ENCODE results near the gene GTF3C4.

The GTF3C4 gene

DNA sequence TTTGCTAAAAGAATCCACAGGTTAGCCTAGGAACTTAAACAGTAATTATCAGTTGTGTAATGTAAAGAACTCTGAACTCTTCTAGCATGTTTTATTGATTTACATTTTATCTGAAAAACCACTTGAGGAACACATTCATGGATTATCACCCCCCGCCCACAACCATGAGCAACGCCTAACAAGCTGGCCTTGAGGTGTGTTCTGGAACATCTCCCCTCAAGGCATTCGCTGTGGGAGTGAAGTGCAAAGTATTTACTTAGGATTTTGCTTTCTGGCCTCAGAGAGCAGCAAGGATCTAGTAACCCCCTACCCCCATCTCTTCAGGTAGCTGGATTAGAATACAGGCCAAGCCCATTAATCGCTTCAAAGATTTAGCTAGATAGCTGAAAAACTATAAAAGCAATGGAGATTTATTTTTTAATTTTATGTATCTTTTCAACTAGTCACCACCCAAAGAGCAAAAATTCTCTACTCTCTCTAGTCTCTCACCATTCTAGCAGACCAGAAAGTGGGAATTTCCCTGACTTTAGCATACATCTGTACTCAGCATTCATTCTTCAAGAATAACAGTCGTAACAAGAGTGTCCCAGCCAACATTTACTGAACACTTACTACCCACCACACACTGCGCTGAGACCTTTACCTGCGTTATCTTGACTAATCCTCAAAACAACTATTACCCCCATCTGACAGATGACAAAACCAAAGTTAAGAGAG is 37.7 kb upstream of the GTF3C4 start:
- no peak overlapping the region for H3K27ac ChIP-seq (ENCODE audit: low read depth, low read length, poor library complexity, severe bottlenecking)
- no peaks in the 10 kb centered on the region for H3F3A ChIP-seq (ENCODE audit: insufficient read depth, low read length)
- no peaks in the 10 kb centered on the region for H3K9me2 ChIP-seq (ENCODE audit: low read depth, low read length)
- H3K9me3 ChIP-seq (ENCODE audit: low read length), result no peaks in the 10 kb centered on the region
- no peak overlapping the region for H3K4me3 ChIP-seq (ENCODE audit: low read depth, low read length, poor library complexity, severe bottlenecking)
- no peak overlapping the region for H3K4me2 ChIP-seq (ENCODE audit: low read length)
- no peak overlapping the region for H2AFZ ChIP-seq (ENCODE audit: low read length)
- H3K79me2 ChIP-seq (ENCODE audit: insufficient read depth, low read length), result no peaks in the 10 kb centered on the region
- no peaks in the 10 kb centered on the region for H3K4me1 ChIP-seq (ENCODE audit: insufficient read depth, low read length, severe bottlenecking)
- H4K20me1 ChIP-seq (ENCODE audit: insufficient read depth, low read length), result no peaks in the 10 kb centered on the region
- peaks cover 72% of the 10 kb centered on the region for H3K36me3 ChIP-seq (ENCODE audit: insufficient read depth, low read length)
- H3K9ac ChIP-seq (ENCODE audit: low read length), result no peak overlapping the region
- no peaks in the 10 kb centered on the region for H3K27me3 ChIP-seq (ENCODE audit: insufficient read depth, low read length)
- TF ChIP-seq EZH2 (IDR thresholded peaks at IDR 0.05; ENCODE audit: borderline replicate concordance, low read length), result no peak
- TF ChIP-seq, protein P1, sequence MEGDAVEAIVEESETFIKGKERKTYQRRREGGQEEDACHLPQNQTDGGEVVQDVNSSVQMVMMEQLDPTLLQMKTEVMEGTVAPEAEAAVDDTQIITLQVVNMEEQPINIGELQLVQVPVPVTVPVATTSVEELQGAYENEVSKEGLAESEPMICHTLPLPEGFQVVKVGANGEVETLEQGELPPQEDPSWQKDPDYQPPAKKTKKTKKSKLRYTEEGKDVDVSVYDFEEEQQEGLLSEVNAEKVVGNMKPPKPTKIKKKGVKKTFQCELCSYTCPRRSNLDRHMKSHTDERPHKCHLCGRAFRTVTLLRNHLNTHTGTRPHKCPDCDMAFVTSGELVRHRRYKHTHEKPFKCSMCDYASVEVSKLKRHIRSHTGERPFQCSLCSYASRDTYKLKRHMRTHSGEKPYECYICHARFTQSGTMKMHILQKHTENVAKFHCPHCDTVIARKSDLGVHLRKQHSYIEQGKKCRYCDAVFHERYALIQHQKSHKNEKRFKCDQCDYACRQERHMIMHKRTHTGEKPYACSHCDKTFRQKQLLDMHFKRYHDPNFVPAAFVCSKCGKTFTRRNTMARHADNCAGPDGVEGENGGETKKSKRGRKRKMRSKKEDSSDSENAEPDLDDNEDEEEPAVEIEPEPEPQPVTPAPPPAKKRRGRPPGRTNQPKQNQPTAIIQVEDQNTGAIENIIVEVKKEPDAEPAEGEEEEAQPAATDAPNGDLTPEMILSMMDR (IDR thresholded peaks at IDR 0.05; ENCODE audit: low read length), result no peak

GRCh38 chr9:132634327-132634726 is 35.9 kb upstream of the GTF3C4 start:
- no peaks in the 10 kb centered on the region for H3K9me2 ChIP-seq (ENCODE audit: low read depth, low read length)
- no peaks in the 10 kb centered on the region for H3K79me2 ChIP-seq (ENCODE audit: insufficient read depth, low read length)
- no peak overlapping the region for H3K27ac ChIP-seq (ENCODE audit: low read depth, low read length, poor library complexity, severe bottlenecking)
- H3K4me1 ChIP-seq (ENCODE audit: insufficient read depth, low read length, severe bottlenecking), result no peaks in the 10 kb centered on the region
- H3K9ac ChIP-seq (ENCODE audit: low read length), result no peak overlapping the region
- no peaks in the 10 kb centered on the region for H3K27me3 ChIP-seq (ENCODE audit: insufficient read depth, low read length)
- peaks cover 71% of the 10 kb centered on the region for H3K36me3 ChIP-seq (ENCODE audit: insufficient read depth, low read length)
- TF ChIP-seq, protein P1 (IDR thresholded peaks at IDR 0.05; ENCODE audit: low read length), result no peak
- TF ChIP-seq EZH2 (IDR thresholded peaks at IDR 0.05; ENCODE audit: borderline replicate concordance, low read length), result no peak
- H4K20me1 ChIP-seq (ENCODE audit: insufficient read depth, low read length), result no peaks in the 10 kb centered on the region
- H2AFZ ChIP-seq (ENCODE audit: low read length), result no peak overlapping the region
- H3K4me3 ChIP-seq (ENCODE audit: low read depth, low read length, poor library complexity, severe bottlenecking), result no peak overlapping the region
- no peaks in the 10 kb centered on the region for H3F3A ChIP-seq (ENCODE audit: insufficient read depth, low read length)
- no peak overlapping the region for H3K4me2 ChIP-seq (ENCODE audit: low read length)
- no peaks in the 10 kb centered on the region for H3K9me3 ChIP-seq (ENCODE audit: low read length)

GRCh38 chr9:132637351-132637750 is 32.9 kb upstream of the GTF3C4 start:
- H3K9me2 ChIP-seq (ENCODE audit: low read depth, low read length), result no peaks in the 10 kb centered on the region
- no peak overlapping the region for H3K27ac ChIP-seq (ENCODE audit: low read depth, low read length, poor library complexity, severe bottlenecking)
- no peaks in the 10 kb centered on the region for H4K20me1 ChIP-seq (ENCODE audit: insufficient read depth, low read length)
- H3K27me3 ChIP-seq (ENCODE audit: insufficient read depth, low read length), result no peaks in the 10 kb centered on the region
- no peak overlapping the region for H3K4me3 ChIP-seq (ENCODE audit: low read depth, low read length, poor library complexity, severe bottlenecking)
- H3K4me2 ChIP-seq (ENCODE audit: low read length), result no peak overlapping the region
- no peaks in the 10 kb centered on the region for H3K9me3 ChIP-seq (ENCODE audit: low read length)
- H3K9ac ChIP-seq (ENCODE audit: low read length), result no peak overlapping the region
- no peaks in the 10 kb centered on the region for H3F3A ChIP-seq (ENCODE audit: insufficient read depth, low read length)
- no peaks in the 10 kb centered on the region for H3K4me1 ChIP-seq (ENCODE audit: insufficient read depth, low read length, severe bottlenecking)
- TF ChIP-seq, protein P1 (IDR thresholded peaks at IDR 0.05; ENCODE audit: low read length), result no peak
- no peak for TF ChIP-seq EZH2 (IDR thresholded peaks at IDR 0.05; ENCODE audit: borderline replicate concordance, low read length)
- no peaks in the 10 kb centered on the region for H3K79me2 ChIP-seq (ENCODE audit: insufficient read depth, low read length)
- peaks cover 70% of the 10 kb centered on the region for H3K36me3 ChIP-seq (ENCODE audit: insufficient read depth, low read length)
- H2AFZ ChIP-seq (ENCODE audit: low read length), result no peak overlapping the region

All from OCI-LY1 (cell line).